HCT116 (cell line): Measurements from ENCODE around the gene ZBED6. TPM values are rescaled to one million over a fixed set of nuclear protein-coding genes. Genes with fewer than 3 reads are reported as not detected.
"Not testable (repeated sequence)": the region's sequence is repeated elsewhere in the genome, so short reads cannot be mapped to it uniquely, and the experiment has no call there.

Experiments
- ATAC-seq: fragments of 200-7000 bp; cut with Tn5 transposase; 2 replicates; pipeline ENCODE4 v1.9.1; 2020; ENCODE audit warnings: mild to moderate bottlenecking, moderate library complexity
- BruUV-seq: library from RNA; stranded (reverse); fragments of 400-500 nt; replicated peaks from 2 replicates; lab custom pipeline; 2021; lab: Mats Ljungman, UMichigan
- CTCF ChIA-PET: fragments of 300-600 bp; sonication (Branson Sonifier 250); formaldehyde crosslinking; loops from one replicate; lab custom pipeline; 2021; ENCODE audit warnings: antibody characterized with exemption; lab: Charles Lee
- POLR2A ChIA-PET: fragments of 300-600, 350-600 bp; sonication (Branson Sonifier 250); formaldehyde crosslinking; loops from one replicate; lab custom pipeline; 2021; ENCODE audit warnings: antibody characterized with exemption; lab: Charles Lee
- RAD21 ChIA-PET, 2 experiments: fragments of 300-600 bp; sonication (Branson Sonifier 250); formaldehyde crosslinking; loops; one replicate each; lab custom pipeline; 2023; ENCODE audit warnings: low total read pairs in 2 of 2; ENCODE audit not compliant: uncharacterized antibody in 2 of 2, unreplicated experiment in 2 of 2, low non-redundant PET in 1 of 2; lab: Charles Lee
- DNase-seq: peaks from one replicate; pipeline ENCODE4 v3.0.0-alpha.2; 2010; ENCODE audit warnings: low read depth, low spot score
- H2AFZ ChIP-seq: fragments of 200-600 bp; shearing (Covaris generic), sonication (generic); 2 replicates; pipeline ENCODE4 v1.6.1; 2017; ENCODE audit warnings: low read depth, mixed run types, mixed read lengths, antibody characterized with exemption, low read length; ENCODE audit not compliant: poor library complexity, severe bottlenecking
- H3K27ac ChIP-seq: 2 replicates; pipeline ENCODE4 v1.5.1; 2012; ENCODE audit warnings: low read depth, low read length
- H3K27me3 ChIP-seq: fragments of 200-600 bp; sonication (generic); 2 replicates; pipeline ENCODE4 v1.6.1; 2016; ENCODE audit warnings: mixed run types, low read length, mixed read lengths; ENCODE audit not compliant: insufficient read depth
- H3K36me3 ChIP-seq, 2 experiments: fragments of 200-500 bp in 1 of 2; fragments of 200-600 bp in 1 of 2; sonication (Bioruptor generic) in 1 of 2; sonication (generic) in 1 of 2; 2 replicates each; pipeline versions ENCODE4 v1.5.1 to v1.6.1; 2014 to 2016; ENCODE audit warnings: low read length in 2 of 2, inconsistent platforms in 1 of 2, mixed read lengths in 1 of 2, mixed run types in 1 of 2; ENCODE audit not compliant: insufficient read depth in 2 of 2, control insufficient read depth in 1 of 2
- H3K4me1 ChIP-seq, 2 experiments: fragments of 200-600 bp in 1 of 2; sonication (generic) in 1 of 2; 2 replicates each; pipeline versions ENCODE4 v1.5.1 to v1.6.1; 2012 to 2017; ENCODE audit warnings: low read length in 2 of 2, inconsistent platforms in 1 of 2, mild to moderate bottlenecking in 1 of 2, mixed read lengths in 1 of 2, mixed run types in 1 of 2, moderate library complexity in 1 of 2; ENCODE audit not compliant: insufficient read depth in 2 of 2, control insufficient read depth in 1 of 2
- H3K4me2 ChIP-seq: fragments of 200-600 bp; sonication (generic); 2 replicates; pipeline ENCODE4 v1.6.1; 2017; ENCODE audit warnings: mixed run types, low read length, mixed read lengths
- H3K4me3 ChIP-seq, 2 experiments: fragments of 200-600 bp in 1 of 2; sonication (generic) in 1 of 2; replicated peaks in 1 of 2; 2 replicates each; pipeline ENCODE4 v1.5.1; 2011 to 2016; ENCODE audit warnings: low read length in 2 of 2, control low read depth in 1 of 2, low read depth in 1 of 2, mild to moderate bottlenecking in 1 of 2, mixed read lengths in 1 of 2, mixed run types in 1 of 2
- H3K79me2 ChIP-seq: fragments of 200-600 bp; sonication (generic); 2 replicates; pipeline ENCODE4 v1.6.1; 2017; ENCODE audit warnings: mild to moderate bottlenecking, mixed run types, low read length, moderate library complexity, mixed read lengths; ENCODE audit not compliant: insufficient read depth
- H3K9ac ChIP-seq: fragments of 200-600 bp; sonication (generic); 2 replicates; pipeline ENCODE4 v1.6.1; 2016; ENCODE audit warnings: low read length, mixed read lengths
- H3K9me2 ChIP-seq: fragments of 200-600 bp; sonication (generic), shearing (Covaris generic); 2 replicates; pipeline ENCODE4 v1.6.1; 2017; ENCODE audit warnings: mixed run types, mild to moderate bottlenecking, moderate library complexity; ENCODE audit not compliant: insufficient read depth
- H3K9me3 ChIP-seq, 2 experiments: fragments of 200-500 bp in 1 of 2; fragments of 200-600 bp in 1 of 2; sonication (Bioruptor generic) in 1 of 2; sonication (generic) in 1 of 2; 2 replicates each; pipeline ENCODE4 v1.6.1; 2014 to 2017; ENCODE audit warnings: low read length in 2 of 2, mixed read lengths in 2 of 2, inconsistent platforms in 1 of 2, low read depth in 1 of 2, mild to moderate bottlenecking in 1 of 2, mixed run types in 1 of 2, moderate library complexity in 1 of 2; ENCODE audit not compliant: control insufficient read depth in 1 of 2, insufficient read depth in 1 of 2
- H4K20me1 ChIP-seq: fragments of 200-600 bp; sonication (generic), shearing (Covaris generic); 2 replicates; pipeline ENCODE4 v1.6.1; 2017; ENCODE audit warnings: mixed run types, mild to moderate bottlenecking, moderate library complexity; ENCODE audit not compliant: insufficient read depth
- EGR1 ChIP-seq: IDR thresholded peaks from 2 replicates; pipeline ENCODE4 v1.6.1; 2012; ENCODE audit warnings: low read depth
- ELF1 ChIP-seq: IDR thresholded peaks from 2 replicates; pipeline ENCODE4 v1.6.1; 2012; ENCODE audit warnings: low read depth, borderline replicate concordance
- EZH2 ChIP-seq: fragments of 200-600 bp; sonication (generic); IDR thresholded peaks from 2 replicates; pipeline ENCODE4 v1.6.1; 2017; ENCODE audit warnings: antibody characterized with exemption, mixed run types
- POLR2A ChIP-seq: IDR thresholded peaks from 2 replicates; pipeline ENCODE4 v1.7.0; 2011; ENCODE audit warnings: borderline replicate concordance; ENCODE audit not compliant: insufficient read depth, insufficient read length; ENCODE audit errors: extremely low read depth
- POLR2AphosphoS5 ChIP-seq: IDR thresholded peaks from 2 replicates; pipeline ENCODE4 v1.6.1; 2011; ENCODE audit warnings: mild to moderate bottlenecking, low read depth, low read length, moderate library complexity
- intact Hi-C: fragments of 100-400 bp; cut with micrococcal nuclease; formaldehyde crosslinking; loops from 2 replicates; pipeline ENCODE4 v1.10.0; 2022
- total RNA-seq: library from RNA; stranded (reverse); gene quantifications from one replicate; pipeline ENCODE4 v1.2.1, GENCODE V29; 2021; ENCODE audit not compliant: unreplicated experiment
- TF ChIP-seq, protein P1 (sequence below): IDR thresholded peaks from 2 replicates; pipeline ENCODE4 v1.6.1; 2011; ENCODE audit warnings: mild to moderate bottlenecking, low read length, moderate library complexity; ENCODE audit not compliant: insufficient replicate concordance; ENCODE audit errors: extremely low read depth

Gene ZBED6
- total RNA-seq, 1 experiment from 2014 or later: 26.9 TPM

GRCh38 chr1:203791498-203791897 is 3.9 kb upstream of the ZBED6 start (continued):
- TF ChIP-seq, protein P1, sequence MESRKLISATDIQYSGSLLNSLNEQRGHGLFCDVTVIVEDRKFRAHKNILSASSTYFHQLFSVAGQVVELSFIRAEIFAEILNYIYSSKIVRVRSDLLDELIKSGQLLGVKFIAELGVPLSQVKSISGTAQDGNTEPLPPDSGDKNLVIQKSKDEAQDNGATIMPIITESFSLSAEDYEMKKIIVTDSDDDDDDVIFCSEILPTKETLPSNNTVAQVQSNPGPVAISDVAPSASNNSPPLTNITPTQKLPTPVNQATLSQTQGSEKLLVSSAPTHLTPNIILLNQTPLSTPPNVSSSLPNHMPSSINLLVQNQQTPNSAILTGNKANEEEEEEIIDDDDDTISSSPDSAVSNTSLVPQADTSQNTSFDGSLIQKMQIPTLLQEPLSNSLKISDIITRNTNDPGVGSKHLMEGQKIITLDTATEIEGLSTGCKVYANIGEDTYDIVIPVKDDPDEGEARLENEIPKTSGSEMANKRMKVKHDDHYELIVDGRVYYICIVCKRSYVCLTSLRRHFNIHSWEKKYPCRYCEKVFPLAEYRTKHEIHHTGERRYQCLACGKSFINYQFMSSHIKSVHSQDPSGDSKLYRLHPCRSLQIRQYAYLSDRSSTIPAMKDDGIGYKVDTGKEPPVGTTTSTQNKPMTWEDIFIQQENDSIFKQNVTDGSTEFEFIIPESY: no peak
- TF ChIP-seq POLR2AphosphoS5 (no peak), EGR1 (no peak), EZH2 (no peak)

GRCh38 chr1:203792486-203792885 is 2.9 kb upstream of the ZBED6 start:
- no peak overlapping the region for H3K4me2 ChIP-seq
- no peak for ATAC-seq
- H3K79me2 ChIP-seq: peaks cover 16% of the 10 kb centered on the region
- no peak overlapping the region for H3K27ac ChIP-seq
- ChIA-PET POLR2A (no interaction called here), RAD21 (no interaction called here), CTCF (no interaction called here)
- H3K9ac ChIP-seq: no peak overlapping the region
- H3K27me3 ChIP-seq: no peaks in the 10 kb centered on the region
- intact Hi-C loops: no loop called here
- no peaks in the 10 kb centered on the region for H3K9me2 ChIP-seq
- H4K20me1 ChIP-seq: no peaks in the 10 kb centered on the region
- peaks cover 15 to 46% of the 10 kb centered on the region in 2 experiments for H3K4me1 ChIP-seq
- H3K36me3 ChIP-seq: peaks cover 3 to 8% of the 10 kb centered on the region in 2 experiments; a peak in 2 of 4 replicates
- no peak for DNase-seq
- no TSS peak for BruUV-seq
- TF ChIP-seq POLR2A: no peak
- TF ChIP-seq ELF1: no peak
- no peaks in the 10 kb centered on the region for H3K9me3 ChIP-seq
- no peak overlapping the region for H3K4me3 ChIP-seq
- no peak overlapping the region for H2AFZ ChIP-seq

DNA sequence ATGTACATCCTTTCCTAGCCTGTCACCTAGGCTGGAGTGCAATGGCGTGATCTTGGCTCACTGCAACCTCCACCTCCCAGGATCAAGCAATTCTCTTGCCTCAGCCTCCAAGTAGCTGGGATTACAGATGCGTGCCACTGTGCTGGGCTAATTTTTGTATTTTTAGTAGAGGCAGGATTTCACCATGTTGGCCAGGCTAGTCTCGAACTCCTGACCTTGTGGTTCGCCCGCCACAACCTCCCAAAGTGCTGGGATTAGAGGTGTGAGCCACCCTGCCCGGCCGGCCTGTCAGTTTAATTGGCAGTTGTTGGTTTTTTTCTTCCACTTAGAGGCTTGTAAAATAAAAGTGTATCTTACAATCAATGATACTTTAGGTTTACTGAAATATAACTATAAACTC is 1.9 kb upstream of the ZBED6 start:
- RAD21 ChIA-PET, H3K27ac ChIP-seq, DNase-seq, POLR2A ChIA-PET, intact Hi-C loops, H3K4me2 ChIP-seq, H3K9ac ChIP-seq, CTCF ChIA-PET, H3K4me3 ChIP-seq, H4K20me1 ChIP-seq, ATAC-seq, BruUV-seq, H2AFZ ChIP-seq, H3K9me2 ChIP-seq, H3K27me3 ChIP-seq, H3K9me3 ChIP-seq: not testable (repeated sequence)
- H3K79me2 ChIP-seq: peaks cover 27% of the 10 kb centered on the region
- peaks cover 14 to 36% of the 10 kb centered on the region in 2 experiments for H3K4me1 ChIP-seq
- peaks cover 6 to 18% of the 10 kb centered on the region in 2 experiments; a peak in 3 of 4 replicates for H3K36me3 ChIP-seq
